ENCODE measurements around the gene IL20RB.

DNA sequence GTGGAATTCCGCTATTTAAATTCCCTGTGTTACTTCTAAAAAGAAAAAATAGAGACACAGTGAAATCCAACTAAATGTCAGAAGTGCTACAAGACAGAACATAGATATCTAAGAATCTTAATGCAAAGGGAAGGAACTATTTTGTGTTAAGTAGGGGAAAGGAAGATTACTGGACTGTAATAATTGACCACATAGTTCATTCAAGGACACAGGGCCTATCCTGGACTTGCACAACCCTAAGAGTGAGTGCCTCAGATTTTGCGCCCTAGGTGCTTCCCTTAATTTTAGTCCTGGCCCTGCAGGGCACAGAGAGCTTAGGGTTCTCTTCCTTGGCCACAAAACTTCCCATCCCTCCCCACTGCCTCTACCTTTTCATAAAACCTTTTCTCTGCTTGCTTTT, 3.5 kb upstream of the IL20RB start:
- TF ChIP-seq POLR2AphosphoS5 (IDR thresholded peaks at IDR 0.05; ENCODE audit: low read depth, low read length) (no peak), POLR2A (IDR thresholded peaks at IDR 0.05; ENCODE audit: low read depth, low read length) (no peak), SPI1 (IDR thresholded peaks at IDR 0.05; ENCODE audit: low read depth, low read length) (no peak), TAF1 (IDR thresholded peaks at IDR 0.05; ENCODE audit: low read depth, low read length) (no peak), POU2F2 (IDR thresholded peaks at IDR 0.05; ENCODE audit: low read depth, low read length) (no peak), PAX5 (IDR thresholded peaks at IDR 0.05; ENCODE audit: insufficient read depth, low read length, severe bottlenecking) (no peak)

All from GM12891 (cell line).